HG02759 (cell line): ENCODE results near the gene OR10H5.
"Not testable (repeated sequence)": the region's sequence is repeated elsewhere in the genome, so short reads cannot be mapped to it uniquely, and the experiment has no call there.

ENCODE experiments used
- ATAC-seq: cut with Tn5 transposase; IDR thresholded peaks from one replicate; pipeline ENCODE4 v1.9.1; 2021; ENCODE audit warnings: mild to moderate bottlenecking, moderate library complexity; ENCODE audit not compliant: unreplicated experiment

OR10H5 gene

DNA sequence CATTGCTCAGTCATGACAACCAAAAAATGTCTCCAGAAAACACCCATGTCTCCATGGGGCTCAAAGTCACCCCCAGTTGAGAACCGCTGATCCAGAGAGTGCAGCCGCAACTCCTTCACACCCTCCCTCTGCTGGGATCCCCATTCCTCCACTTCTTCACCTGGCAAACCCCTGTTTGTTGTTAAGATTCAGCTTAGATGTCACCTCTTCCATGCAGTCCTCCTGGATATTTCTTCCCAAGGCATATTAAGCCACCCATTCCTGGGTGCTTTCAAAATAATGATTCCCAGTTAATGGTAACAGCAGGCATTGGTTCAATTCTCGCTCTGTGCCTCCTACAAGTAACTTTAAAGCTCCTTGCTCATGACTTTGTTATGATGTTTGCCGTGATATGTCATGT is 24.0 kb downstream of the OR10H5 start:
- ATAC-seq: no peak

DNA sequence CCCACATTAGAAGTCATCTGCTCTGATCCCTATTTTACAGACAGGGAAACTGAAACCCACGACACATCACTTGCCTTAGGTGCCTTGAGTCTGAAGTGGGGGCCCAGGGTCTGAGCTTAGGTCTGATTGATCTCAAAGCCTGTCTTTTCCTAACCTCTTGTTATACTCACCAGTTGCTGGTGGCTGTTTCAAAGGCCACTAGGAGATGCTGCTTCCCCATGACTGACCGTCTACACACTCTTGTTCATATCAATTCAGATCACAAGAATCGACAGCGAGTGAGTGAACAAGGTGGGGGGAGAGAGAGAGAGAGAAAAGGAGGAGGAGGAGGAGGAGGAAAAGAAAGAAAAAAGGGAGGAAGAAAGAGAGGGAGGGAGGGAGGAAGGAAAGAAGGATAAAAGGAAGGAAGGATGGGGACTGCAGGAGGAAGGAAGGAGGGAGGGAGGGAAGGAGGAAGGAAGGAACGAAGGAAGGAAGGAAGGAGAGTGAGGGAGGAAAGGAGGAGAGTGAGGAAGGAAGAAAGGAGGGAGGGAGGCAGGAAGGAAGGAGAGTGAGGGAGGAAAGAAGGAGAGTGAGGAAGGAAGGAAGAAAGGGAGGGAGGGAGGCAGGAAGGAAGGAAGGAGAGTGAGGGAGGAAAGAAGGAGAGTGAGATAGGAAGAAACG is 24.7 kb downstream of the OR10H5 start:
- ATAC-seq: no peak

DNA sequence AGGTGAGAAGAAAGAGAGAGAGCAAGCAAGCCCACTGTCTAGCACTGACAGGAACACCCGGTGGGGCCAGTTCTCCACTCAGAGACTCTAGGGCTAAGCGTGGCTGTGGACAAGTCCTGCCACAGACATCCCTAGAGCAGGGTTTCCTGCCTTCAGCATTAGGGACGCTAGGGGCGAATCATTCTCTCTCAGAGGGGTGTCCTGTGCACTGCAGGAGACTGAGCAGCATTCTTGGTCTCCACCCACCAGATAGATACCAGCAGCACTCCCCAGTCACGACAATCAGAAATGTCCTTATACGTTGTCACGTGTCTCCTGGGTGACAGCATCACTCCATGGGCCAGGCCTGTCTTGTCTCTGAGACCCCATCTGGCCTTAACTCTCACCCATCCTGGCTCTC is 26.5 kb downstream of the OR10H5 start:
- no peak for ATAC-seq

DNA sequence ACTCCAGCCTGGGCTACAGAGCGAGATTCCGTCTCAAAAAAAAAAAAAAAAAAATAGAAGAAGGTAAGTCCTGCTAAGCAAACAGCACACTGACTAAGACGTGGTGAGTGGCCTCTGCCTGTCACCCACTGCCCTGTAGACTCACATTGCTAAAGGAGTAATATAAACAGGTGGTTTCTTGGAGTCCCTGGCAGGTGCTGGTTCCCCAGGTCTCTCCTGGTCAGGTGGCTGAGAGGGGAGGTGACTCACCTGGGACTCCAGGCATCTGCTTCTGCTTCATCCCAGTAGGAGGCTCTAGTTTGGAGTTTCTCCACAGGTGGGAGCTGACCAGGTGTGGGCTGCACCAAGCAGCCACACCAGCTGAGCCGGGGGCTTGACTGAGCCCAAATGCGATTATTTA is 27.8 kb downstream of the OR10H5 start, which contains the start of gene OR10H1:
Gene OR10H1 (minus strand): TSS at position 359 of the 400 bp plus-strand sequence. CDS start 7,627 bp downstream, outside the sequence.
- ATAC-seq: no peak

DNA sequence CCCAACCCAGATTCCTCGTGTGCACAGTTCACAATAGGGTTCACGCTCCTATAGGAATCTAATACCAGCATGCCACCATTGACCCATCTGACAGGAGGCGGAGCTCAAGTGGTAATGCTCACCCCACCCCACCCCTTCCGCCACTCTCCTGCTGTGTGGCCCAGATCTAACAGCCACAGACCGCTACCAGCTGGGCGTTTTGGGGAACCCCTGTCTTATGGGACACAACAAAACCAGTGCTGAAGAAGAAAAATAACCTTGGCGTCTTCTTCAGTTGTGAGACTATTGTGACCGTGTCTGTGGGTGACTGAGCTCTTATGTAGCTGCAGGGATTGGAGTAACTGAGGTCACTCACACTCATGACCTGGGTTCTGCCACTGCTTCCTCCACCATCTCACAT is 33.2 kb downstream of the OR10H5 start:
- no peak for ATAC-seq

DNA sequence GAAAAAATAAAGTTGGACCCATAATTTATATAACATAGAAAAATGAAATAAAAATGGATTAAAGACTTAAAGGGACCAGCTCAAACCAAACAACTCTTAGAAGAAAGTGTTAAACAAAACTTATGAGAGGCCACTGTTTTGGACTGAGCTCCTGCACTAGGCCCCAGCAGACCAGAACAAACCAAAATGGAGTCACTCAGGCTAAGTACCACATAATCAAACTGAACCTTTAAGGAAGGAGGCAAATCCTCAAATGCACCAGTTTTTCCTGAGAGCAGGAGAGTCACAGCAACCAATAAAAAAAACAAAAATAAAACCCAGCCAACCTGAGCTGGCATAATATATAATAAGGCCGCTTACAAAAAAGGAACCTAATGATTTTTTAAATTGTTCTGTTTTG is 38.3 kb downstream of the OR10H5 start:
- ATAC-seq: no peak

DNA sequence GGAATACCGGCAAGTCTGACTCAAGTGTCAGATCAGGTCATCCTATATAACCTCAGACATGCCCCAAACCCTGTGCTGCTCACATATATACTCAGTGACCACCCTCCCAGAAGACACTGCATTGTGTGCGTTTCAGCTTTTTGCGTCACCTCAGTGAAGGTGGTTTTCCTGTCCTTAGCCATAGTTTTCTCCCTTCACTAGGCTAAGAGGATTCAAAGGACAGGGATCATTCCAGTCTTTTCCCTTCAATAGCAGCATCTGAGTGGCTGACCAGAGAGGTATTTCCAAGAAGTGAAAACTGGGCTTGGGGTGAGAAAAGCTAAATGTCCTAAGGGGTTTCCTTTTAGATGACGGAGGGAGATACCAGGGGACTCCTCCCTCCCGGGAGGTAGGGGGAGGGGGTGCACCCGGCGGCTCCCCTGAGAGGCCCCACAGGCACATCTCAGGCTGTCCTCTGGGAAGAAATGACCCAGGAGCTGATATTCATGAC is 40.7 kb downstream of the OR10H5 start:
- ATAC-seq: no peak

DNA sequence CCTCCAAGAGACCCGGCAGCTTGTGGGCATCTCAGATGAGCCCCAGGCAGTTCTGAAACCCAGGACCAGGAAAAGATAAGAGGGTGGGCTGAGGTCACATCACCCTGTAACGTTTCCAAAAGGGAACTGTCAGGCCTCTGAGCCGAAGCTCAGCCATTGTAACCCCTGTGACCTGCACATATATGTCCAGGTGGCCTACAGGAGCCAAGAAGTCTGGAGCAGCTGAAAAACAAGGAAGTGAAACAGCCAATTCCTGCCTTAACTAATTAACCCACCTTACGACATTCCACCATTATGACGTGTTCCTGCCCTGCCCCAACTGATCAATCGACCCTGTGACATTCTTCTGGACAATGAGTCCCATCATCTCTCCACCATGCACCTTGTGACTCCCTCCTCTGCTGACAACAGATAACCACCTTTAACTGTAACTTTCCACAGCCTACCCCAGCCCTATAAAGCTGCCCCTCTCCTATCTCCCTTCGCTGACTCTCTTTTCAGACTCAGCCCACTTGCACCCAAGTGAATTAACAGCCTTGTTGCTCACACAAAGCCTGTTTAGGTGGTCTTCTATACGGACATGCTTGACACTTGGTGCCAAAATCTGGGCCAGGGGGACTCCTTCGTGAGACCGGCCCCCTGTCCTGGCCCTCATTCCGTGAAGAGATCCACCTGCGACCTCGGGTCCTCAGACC is 41.3 kb downstream of the OR10H5 start:
- ATAC-seq: not testable (repeated sequence)

DNA sequence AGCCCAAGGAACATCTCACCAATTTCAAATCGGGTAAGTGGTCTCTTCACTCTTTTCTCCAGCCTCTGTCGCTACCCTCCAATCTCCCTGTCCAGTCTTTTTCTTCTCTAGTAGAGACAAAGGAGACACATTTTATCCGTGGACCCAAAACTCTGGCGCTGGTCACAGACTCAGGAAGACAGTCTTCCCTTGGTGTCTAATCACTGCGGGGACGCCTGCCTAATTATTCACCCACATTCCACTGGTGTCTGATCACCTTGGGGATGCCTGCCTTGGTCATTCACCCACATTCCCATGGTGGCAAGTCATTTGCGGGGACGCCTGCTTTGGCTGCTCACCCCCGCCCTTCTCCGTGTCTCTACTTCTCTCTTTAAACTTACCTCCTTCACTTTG is 41.8 kb downstream of the OR10H5 start:
- no peak for ATAC-seq

DNA sequence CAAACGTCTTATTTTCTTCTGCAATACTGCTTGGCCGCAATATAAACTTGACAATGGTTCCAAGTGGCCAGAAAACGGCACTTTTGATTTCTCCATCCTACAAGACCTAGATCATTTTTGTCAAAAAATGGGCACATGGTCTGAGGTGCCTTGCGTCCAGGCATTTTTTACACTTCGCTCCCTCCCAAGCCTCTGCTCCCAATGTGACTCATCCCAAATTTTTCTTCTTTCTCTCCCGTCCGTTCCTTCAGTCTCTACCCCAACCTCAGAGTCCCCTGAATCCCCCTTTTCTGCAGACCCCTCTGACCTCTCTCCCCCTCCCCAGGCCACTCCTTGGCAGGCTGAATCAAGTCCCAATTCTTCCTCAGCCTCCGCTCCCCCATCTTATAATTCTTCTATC is 42.3 kb downstream of the OR10H5 start:
- ATAC-seq: no peak

DNA sequence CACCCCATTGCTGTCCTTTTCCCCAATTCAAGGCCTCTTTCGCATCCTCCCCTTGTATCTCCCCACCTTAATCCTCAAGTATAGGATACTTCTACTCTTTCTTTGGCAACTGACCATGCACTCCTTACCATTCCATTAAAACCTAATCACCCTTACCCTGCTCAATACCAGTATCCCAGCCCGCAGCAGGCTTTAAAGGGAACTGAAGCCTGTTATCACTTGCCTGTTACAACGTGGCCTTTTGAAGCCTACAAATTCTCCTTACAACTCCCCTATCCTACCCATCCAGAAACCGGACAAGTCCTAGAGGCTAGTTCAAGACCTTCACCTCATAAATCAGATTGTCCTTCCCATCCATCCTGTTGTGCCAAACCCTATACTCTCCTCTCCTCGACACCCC is 44.2 kb downstream of the OR10H5 start:
- no peak for ATAC-seq

DNA sequence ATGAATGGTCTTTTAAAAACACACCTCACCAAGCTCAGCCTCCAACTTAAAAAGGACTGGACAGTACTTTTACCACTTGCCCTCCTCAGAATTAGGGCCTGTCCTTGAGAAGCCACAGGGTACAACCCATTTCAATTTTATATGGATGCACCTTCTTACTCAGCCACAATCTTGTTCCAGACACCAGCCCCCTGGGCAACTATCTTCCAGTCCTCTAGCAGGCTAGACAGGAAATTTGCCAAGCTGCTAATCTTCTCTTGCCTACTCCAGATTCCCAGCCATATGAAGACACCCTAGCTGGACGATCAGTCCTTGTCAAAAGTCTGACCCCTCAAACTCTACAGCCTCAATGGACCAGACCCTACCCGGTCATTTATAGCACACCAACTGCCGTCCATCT is 46.8 kb downstream of the OR10H5 start:
- ATAC-seq: not testable (repeated sequence)

DNA sequence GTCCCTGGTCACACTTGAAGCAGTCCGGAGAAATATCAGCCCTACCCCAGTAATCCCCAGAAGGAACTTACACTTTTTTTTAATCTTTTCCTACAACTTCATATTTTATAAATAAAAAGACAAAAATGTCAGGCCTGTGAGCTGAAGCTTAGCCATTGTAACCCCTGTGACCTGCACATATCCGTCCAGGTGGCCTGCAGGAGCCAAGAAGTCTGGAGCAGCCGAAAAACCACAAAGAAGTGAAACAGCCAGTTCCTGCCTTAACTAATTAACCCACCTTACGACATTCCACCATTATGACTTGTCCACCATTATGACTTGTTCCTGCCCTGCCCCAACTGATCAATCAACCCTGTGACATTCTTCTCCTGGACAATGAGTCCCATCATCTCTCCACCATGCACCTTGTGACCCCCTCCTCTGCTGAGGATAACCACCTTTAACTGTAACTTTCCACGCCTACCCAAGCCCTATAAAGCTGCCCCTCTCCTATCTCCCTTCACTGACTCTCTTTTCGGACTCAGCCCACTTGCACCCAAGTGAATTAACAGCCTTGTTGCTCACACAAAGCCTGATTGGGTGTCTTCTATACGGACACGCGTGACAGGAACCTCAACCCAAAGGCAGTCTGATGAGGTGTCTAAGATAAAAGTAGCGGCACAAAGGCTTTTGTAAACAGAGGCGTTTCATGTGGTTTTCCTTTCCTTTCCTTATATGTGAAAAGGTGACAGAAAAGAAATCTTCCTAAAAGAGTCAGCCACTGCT is 48.3 kb downstream of the OR10H5 start:
- not testable (repeated sequence) for ATAC-seq

DNA sequence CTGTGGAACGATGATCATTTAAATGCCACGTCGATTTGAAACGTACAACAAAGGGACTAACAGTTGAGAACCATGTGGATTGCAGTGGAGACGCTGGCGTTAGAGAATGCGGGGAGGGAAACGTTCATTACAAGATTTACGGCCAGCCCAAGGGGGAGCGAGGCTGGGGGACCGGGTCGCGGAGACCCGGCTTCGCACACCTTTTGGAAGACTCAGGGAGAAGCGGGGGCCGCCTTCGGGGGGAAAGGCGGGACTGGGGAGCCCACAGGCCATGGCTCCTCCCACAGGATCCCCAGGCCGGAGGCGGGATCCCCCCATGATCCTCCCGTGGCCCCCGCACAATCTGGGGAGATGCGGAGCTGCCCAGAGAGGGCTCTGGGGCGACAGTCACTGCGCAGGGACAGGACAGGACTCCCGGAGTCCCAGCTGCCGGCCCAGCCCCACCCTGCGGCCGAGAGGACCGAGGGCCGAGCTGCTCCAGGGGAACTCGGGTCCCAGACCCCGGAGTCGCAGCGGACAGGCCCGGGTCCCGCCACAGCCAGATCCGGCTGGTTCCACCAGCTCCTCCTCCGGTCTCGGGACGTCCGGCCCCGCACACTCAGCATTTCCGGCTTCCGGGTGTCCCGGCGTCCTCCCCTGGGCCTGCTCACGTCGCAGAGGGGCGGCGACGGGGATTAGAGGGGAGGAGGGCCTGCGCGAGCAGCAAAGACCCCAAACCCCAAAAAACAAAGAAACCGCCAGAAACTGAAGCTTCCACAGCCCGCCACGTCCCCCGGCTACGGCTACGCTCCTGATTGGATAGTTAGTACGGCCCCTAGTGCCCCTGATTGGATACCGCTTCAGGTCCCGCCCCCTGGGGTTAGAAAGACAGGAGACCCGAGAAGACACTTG is 49.1 kb downstream of the OR10H5 start:
- peak; percentile 96 for ATAC-seq

DNA sequence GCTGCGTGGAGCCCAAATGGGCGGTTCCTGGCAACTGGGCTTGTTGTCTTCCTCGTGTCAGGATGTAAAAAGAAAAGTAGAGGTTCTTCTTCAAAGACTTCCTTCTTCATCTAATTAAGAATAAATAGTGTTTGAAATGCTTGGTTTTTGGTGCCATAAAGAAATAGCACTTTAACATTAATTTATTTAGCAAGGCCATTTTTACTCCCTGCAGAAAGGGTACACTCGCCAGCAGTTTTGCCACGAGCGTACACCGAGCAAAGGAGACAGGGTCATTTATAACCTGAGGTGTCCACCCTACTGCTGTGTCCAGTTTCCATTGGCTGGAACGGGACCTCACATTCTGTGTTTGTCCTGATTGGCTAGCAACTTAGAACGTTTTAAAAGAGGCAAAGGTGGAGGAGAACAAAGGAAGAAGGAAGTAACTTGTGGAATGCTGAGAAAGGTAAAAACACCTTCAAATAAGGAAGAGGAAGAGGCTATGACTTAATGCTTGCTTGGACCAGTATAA is 49.8 kb downstream of the OR10H5 start:
- ATAC-seq: peak; percentile 6

DNA sequence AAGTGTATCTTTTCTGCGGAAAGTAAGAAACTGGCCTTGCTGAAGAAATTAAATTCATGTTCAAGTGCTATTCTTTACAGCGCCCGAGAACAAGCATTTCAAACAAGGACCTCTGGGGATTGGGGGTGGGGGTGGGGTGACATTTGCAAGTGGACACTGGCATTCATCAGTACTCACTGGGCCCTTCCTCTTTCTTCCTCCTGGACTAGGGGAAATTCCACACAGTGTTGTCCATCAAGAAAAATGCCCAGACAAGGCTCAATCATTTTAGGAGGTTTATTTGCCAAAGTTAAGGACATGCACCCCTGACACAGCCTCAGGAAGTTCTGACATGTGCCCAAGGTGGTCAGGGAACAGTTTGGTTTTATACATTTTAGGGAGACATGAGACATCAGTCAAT is 50.9 kb downstream of the OR10H5 start:
- no peak for ATAC-seq

DNA sequence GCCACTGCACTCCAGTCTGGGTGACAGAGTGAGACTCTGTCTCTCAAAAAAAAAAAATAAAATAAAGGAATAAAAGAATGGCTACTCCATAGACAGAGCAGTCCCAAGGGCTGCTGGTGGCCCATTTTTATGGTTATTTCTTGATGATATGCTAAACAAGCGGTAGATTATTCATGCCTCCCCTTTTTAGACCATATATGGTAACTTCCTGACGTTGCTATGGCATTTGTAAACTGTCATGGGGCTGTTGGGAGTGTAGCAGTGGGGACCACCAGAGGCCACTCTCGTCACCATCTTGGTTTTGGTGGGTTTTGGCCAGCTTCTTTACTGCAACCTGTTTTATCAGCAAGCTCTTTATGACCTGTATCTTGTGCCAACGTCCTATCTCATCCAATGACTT is 52.4 kb downstream of the OR10H5 start:
- ATAC-seq: not testable (repeated sequence)

DNA sequence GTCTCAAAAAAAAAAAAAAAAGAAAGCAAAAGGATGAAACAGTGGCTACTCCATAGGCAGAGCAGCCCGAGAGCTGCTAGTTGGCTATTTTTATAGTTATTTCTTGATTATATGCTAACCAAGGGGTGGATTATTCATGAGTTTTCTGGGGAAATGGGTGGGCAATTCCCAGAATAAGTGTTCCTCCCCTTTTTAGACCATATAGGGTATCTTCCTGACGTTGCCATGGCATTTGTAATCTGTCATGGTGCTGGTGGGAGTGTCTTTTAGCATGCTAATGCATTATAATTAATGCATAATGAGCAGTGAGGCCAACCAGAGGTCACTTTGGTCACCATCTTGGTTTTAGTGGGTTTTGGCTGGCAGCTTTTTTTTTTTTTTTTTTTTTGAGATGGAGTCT is 53.4 kb downstream of the OR10H5 start:
- no peak for ATAC-seq

DNA sequence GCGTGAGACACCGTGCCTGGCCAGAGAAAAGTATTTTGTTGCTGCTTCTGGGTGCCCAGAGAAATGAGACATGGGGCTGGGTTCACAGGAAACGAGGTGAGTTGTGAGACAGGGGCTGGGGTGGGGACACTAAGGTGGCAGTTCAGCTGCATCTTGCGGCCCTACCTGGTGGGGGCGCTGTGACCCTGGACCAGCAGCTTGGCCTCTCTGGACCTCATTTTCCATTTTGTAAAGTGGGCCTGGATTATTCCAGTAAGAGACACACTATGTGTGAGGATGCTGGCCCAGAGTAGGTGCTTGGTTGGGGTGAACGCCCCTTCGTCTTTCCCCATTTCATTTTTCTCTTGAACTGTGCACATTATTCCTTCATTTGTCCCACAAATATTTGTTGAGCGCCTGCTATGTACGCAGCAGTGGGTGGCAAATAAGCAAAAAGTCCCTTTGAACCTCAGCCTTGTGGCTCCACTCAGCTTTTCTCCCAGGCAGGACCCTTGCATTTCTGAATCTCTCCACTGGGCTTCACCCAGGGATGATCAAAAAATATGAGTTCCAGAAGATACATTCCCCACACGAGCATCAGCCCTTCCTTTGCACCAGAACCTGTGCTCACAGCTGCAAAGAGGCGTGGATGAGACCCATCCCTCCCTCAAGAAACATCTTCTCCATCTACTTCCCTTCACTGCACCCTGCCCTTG is 54.6 kb downstream of the OR10H5 start:
- no peak for ATAC-seq
